Activated T-helper 9 cell treated with anti-CD3 and anti-CD28 coated beads, Interleukin-2, amount 50 U/mL, for 16 hours (primary cell): ENCODE data around the gene NABP2.
A peak's percentile ranks its signal among the peaks of the same experiment; 100 is the strongest.
"Not testable (repeated sequence)": the region's sequence is repeated elsewhere in the genome, so short reads cannot be mapped to it uniquely, and the experiment has no call there.

Experiments used
- DNase-seq: peaks from one replicate; pipeline ENCODE4 v3.0.0-alpha.2; 2020; ENCODE audit warnings: low read depth

Gene NABP2

GRCh38 chr12:56244494-56244893 lies 20.4 kb downstream of the NABP2 start:
- DNase-seq = no peak

GRCh38 chr12:56247923-56248322 lies 23.8 kb downstream of the NABP2 start:
- no peak for DNase-seq

GRCh38 chr12:56248711-56249110 lies 24.6 kb downstream of the NABP2 start:
- DNase-seq = no peak

- no peak for DNase-seq
Measured at GRCh38 chr12:56252649-56253048, 28.5 kb downstream of the NABP2 start.

- no peak for DNase-seq
Measured at GRCh38 chr12:56253091-56253490, 28.9 kb downstream of the NABP2 start.

- no peak for DNase-seq
Measured at GRCh38 chr12:56255671-56256070, 31.5 kb downstream of the NABP2 start.

GRCh38 chr12:56256326-56256960 lies 32.3 kb downstream of the NABP2 start:
- DNase-seq = no peak

GRCh38 chr12:56257071-56257470 lies 32.9 kb downstream of the NABP2 start:
- no peak for DNase-seq

- DNase-seq = no peak
Measured at GRCh38 chr12:56257491-56258067, 33.4 kb downstream of the NABP2 start.

- peak; percentile 74 for DNase-seq
Measured at GRCh38 chr12:56258068-56258819, 34.1 kb downstream of the NABP2 start, which contains the start of gene ANKRD52. Gene ANKRD52 (minus strand): TSS chr12:56258384. CDS start chr12:56258269, 115 bp downstream.

GRCh38 chr12:56258820-56259183 lies 34.7 kb downstream of the NABP2 start:
- DNase-seq = no peak

GRCh38 chr12:56260380-56260779 lies 36.2 kb downstream of the NABP2 start:
- DNase-seq = no peak

- DNase-seq = no peak
Measured at GRCh38 chr12:56260921-56261320, 36.8 kb downstream of the NABP2 start.

GRCh38 chr12:56261503-56262232 lies 37.5 kb downstream of the NABP2 start:
- no peak for DNase-seq

GRCh38 chr12:56262955-56263354 lies 38.8 kb downstream of the NABP2 start:
- DNase-seq = not testable (repeated sequence)

GRCh38 chr12:56266068-56266692 lies 42.0 kb downstream of the NABP2 start:
- not testable (repeated sequence) for DNase-seq

- peak; percentile 80 for DNase-seq
Measured at GRCh38 chr12:56266693-56267442, 42.7 kb downstream of the NABP2 start, which contains the start of gene COQ10A. Gene COQ10A (plus strand): TSS chr12:56266942. CDS start chr12:56267119, 177 bp downstream.

- DNase-seq = no peak
Measured at GRCh38 chr12:56267443-56268071, 43.4 kb downstream of the NABP2 start.

- no peak for DNase-seq
Measured at GRCh38 chr12:56271031-56271430, 46.9 kb downstream of the NABP2 start.

GRCh38 chr12:56272468-56272867 lies 48.3 kb downstream of the NABP2 start:
- not testable (repeated sequence) for DNase-seq

GRCh38 chr12:56274299-56274698 lies 50.2 kb downstream of the NABP2 start:
- no peak for DNase-seq
